Liver (tissue), 9 donors: Measurements from ENCODE around the gene SLC5A1. TPM values are rescaled to one million over a fixed set of nuclear protein-coding genes. Genes with fewer than 3 reads are reported as not detected.

Experiments used
- DNase-seq: peaks from one replicate; pipeline ENCODE4 v3.0.0-alpha.2; 2017; ENCODE audit warnings: low spot score
- H3K27ac ChIP-seq, 2 donors: one replicate each; pipeline ENCODE4 v1.7.0; 2013; ENCODE audit warnings: inconsistent platforms in 2 of 2, low read length in 2 of 2, control low read depth in 1 of 2, low read depth in 1 of 2, mild to moderate bottlenecking in 1 of 2
- H3K27me3 ChIP-seq, 4 donors: one replicate each; pipeline versions ENCODE4 v1.6.1 to v1.7.0; 2013; ENCODE audit warnings: low read length in 3 of 4, inconsistent platforms in 1 of 4, mild to moderate bottlenecking in 1 of 4, moderate library complexity in 1 of 4; ENCODE audit not compliant: control insufficient read depth in 4 of 4, insufficient read depth in 4 of 4
- H3K36me3 ChIP-seq, 4 donors: one replicate each; pipeline versions ENCODE4 v1.6.1 to v1.7.0; 2013; ENCODE audit warnings: low read length in 3 of 4, mild to moderate bottlenecking in 3 of 4, low read depth in 1 of 4, moderate library complexity in 1 of 4; ENCODE audit not compliant: control insufficient read depth in 4 of 4, insufficient read depth in 3 of 4
- H3K4me1 ChIP-seq, 4 donors: one replicate each; pipeline versions ENCODE4 v1.6.1 to v1.7.0; 2013; ENCODE audit warnings: low read length in 3 of 4, mild to moderate bottlenecking in 3 of 4, moderate library complexity in 1 of 4; ENCODE audit not compliant: control insufficient read depth in 4 of 4, insufficient read depth in 4 of 4
- H3K4me3 ChIP-seq, 3 donors: one replicate each; pipeline versions ENCODE4 v1.6.1 to v1.7.0; 2013; ENCODE audit warnings: low read length in 3 of 3, control low read depth in 1 of 3, low read depth in 1 of 3, mild to moderate bottlenecking in 1 of 3
- H3K9ac ChIP-seq, 2 donors: one replicate each; pipeline ENCODE4 v1.7.0; 2013; ENCODE audit warnings: low read length in 2 of 2, mild to moderate bottlenecking in 2 of 2, moderate library complexity in 2 of 2, control low read depth in 1 of 2, low read depth in 1 of 2
- H3K9me3 ChIP-seq, 4 donors: one replicate each; pipeline versions ENCODE4 v1.6.1 to v1.7.0; 2013; ENCODE audit warnings: low read length in 3 of 4; ENCODE audit not compliant: control insufficient read depth in 4 of 4
- EGR1 ChIP-seq, 2 donors: IDR thresholded peaks; 2 replicates each; pipeline ENCODE4 v1.6.1; 2016 to 2018; ENCODE audit warnings: antibody characterized with exemption in 2 of 2, low read depth in 2 of 2
- FOXA1 ChIP-seq: IDR thresholded peaks from 2 replicates; pipeline ENCODE4 v1.6.1; 2016; ENCODE audit warnings: antibody characterized with exemption
- FOXA2 ChIP-seq: IDR thresholded peaks from 2 replicates; pipeline ENCODE4 v1.6.1; 2016; ENCODE audit warnings: antibody characterized with exemption
- GABPA ChIP-seq, 2 donors: IDR thresholded peaks in 1 of 2; conservative IDR thresholded peaks in 1 of 2; 2 replicates each; pipeline ENCODE4 v1.6.1; 2016; ENCODE audit warnings: antibody characterized with exemption in 2 of 2, mild to moderate bottlenecking in 1 of 2, moderate library complexity in 1 of 2
- HNF4A ChIP-seq, 2 donors: conservative IDR thresholded peaks; 2 replicates each; pipeline ENCODE4 v1.6.1; 2016; ENCODE audit warnings: antibody characterized with exemption in 2 of 2, mild to moderate bottlenecking in 2 of 2
- HNF4G ChIP-seq: IDR thresholded peaks from 2 replicates; pipeline ENCODE4 v1.6.1; 2016; ENCODE audit warnings: antibody characterized with exemption
- JUND ChIP-seq, 2 donors: IDR thresholded peaks; 2 replicates each; pipeline ENCODE4 v1.6.1; 2016; ENCODE audit warnings: antibody characterized with exemption in 2 of 2
- NR2F2 ChIP-seq: IDR thresholded peaks from 2 replicates; pipeline ENCODE4 v1.6.1; 2016; ENCODE audit warnings: antibody characterized with exemption
- RAD21 ChIP-seq, 2 donors: IDR thresholded peaks; 2 replicates each; pipeline ENCODE4 v1.6.1; 2016; ENCODE audit warnings: antibody characterized with exemption in 2 of 2, mild to moderate bottlenecking in 2 of 2
- RXRA ChIP-seq, 2 donors: IDR thresholded peaks; 2 replicates each; pipeline ENCODE4 v1.6.1; 2017 to 2018; ENCODE audit warnings: antibody characterized with exemption in 2 of 2, mild to moderate bottlenecking in 1 of 2
- SP1 ChIP-seq: IDR thresholded peaks from 2 replicates; pipeline ENCODE4 v1.6.1; 2018; ENCODE audit warnings: antibody characterized with exemption, mild to moderate bottlenecking
- TAF1 ChIP-seq: conservative IDR thresholded peaks from 2 replicates; pipeline ENCODE4 v1.6.1; 2016; ENCODE audit warnings: antibody characterized with exemption, mild to moderate bottlenecking
- YY1 ChIP-seq: IDR thresholded peaks from 2 replicates; pipeline ENCODE4 v1.6.1; 2016; ENCODE audit warnings: antibody characterized with exemption, mild to moderate bottlenecking
- WGBS: extraction: QIAGEN DNeasy Blood & Tissue Kit; methylation state at CpG from one replicate; pipeline ENCODE4 v1.1.7; 2013; 5-methylcytosine and 5-hydroxymethylcytosine counted together
- polyA plus RNA-seq, 2 donors: library from polyadenylated mRNA; stranded (reverse) in 1 of 2; unstranded in 1 of 2; fragments of 200-250 nt in 1 of 2; fragments of >200 nt in 1 of 2; fragmentation: Nextera tagmentation in 1 of 2; extraction: Ambion mirVana in 1 of 2; gene quantifications; one replicate each; pipeline versions ENCODE4 v1.2.1 to v1.2.3, GENCODE V29; 2013 to 2015
- total RNA-seq, 2 donors: library from RNA; depleted of rRNA; stranded (reverse); fragments of >200 nt; gene quantifications; one replicate each; pipeline ENCODE4 v1.2.3, GENCODE V29; 2014
- TF ChIP-seq, protein P1 (sequence below): IDR thresholded peaks from 2 replicates; pipeline ENCODE4 v1.6.1; 2016; ENCODE audit warnings: antibody characterized with exemption
- TF ChIP-seq, protein P2 (sequence below): IDR thresholded peaks from 2 replicates; pipeline ENCODE4 v1.6.1; 2016; ENCODE audit warnings: antibody characterized with exemption
- TF ChIP-seq, protein P3 (sequence below): IDR thresholded peaks from 2 replicates; pipeline ENCODE4 v1.6.1; 2016; ENCODE audit warnings: antibody characterized with exemption
- TF ChIP-seq, protein P4 (sequence below): IDR thresholded peaks from 2 replicates; pipeline ENCODE4 v1.6.1; 2016; ENCODE audit warnings: antibody characterized with exemption, mild to moderate bottlenecking
- TF ChIP-seq, protein P5 (sequence below): fragments of 150-350 bp; IDR thresholded peaks from 2 replicates; pipeline ENCODE4 v1.5.1; 2017; ENCODE audit warnings: improper control_type of control experiment, low read depth, low read length; ENCODE audit not compliant: missing input control
- donor health status: healthy.
- donor health status: healthy.
- donor health status: healthy.
- donor health status: healthy.
- donor health status: healthy.

Gene SLC5A1
- total and polyA plus RNA-seq, 4 donors = under 0.01 to 6.4 (median 2.5) TPM

DNA sequence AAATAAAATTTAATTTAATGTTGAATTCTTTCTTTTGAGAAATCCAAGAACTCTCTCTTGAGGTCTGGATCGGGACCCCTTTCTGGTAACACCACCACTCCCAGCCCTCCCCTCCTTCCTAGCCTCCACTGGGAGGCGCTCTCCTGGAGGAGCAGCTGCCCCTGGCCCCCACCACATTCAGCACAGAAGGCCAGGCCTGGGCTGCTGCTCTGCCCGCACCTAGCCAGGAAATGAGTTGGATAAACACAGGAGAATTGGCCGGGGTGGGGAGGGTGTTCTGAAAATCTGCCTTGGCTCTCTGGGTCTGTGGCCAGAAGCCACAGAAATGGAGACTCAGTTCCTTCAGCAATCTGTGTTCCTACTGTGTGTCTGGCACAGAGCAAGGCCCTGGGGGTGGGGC, 84.8 kb downstream of the SLC5A1 start:
- 80% methylated on average over 4 of the region's 4 CpGs for WGBS
- Histone ChIP-seq H3K4me3 (no peak overlapping the region), H3K36me3 (no peaks in the 10 kb centered on the region), H3K27me3 (no peaks in the 10 kb centered on the region), H3K9me3 (no peaks in the 10 kb centered on the region), H3K27ac (no peak overlapping the region), H3K9ac (no peak overlapping the region), H3K4me1 (no peaks in the 10 kb centered on the region)
- TF ChIP-seq HNF4G = no peak
- no peak for TF ChIP-seq GABPA (IDR thresholded peaks at IDR 0.05 in 1 of 2, conservative IDR thresholded peaks at IDR 0.05 in 1 of 2)
- TF ChIP-seq EGR1 (IDR thresholded peaks at IDR 0.05; ENCODE audit: low read depth in 2 of 2) = no peak
- TF ChIP-seq TAF1 = no peak
- TF ChIP-seq RAD21 (IDR thresholded peaks at IDR 0.05) = no peak
- TF ChIP-seq NR2F2 = no peak
- TF ChIP-seq SP1 = no peak
- TF ChIP-seq FOXA1 = no peak
- TF ChIP-seq, protein P1, sequence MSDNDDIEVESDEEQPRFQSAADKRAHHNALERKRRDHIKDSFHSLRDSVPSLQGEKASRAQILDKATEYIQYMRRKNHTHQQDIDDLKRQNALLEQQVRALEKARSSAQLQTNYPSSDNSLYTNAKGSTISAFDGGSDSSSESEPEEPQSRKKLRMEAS = no peak
- TF ChIP-seq HNF4A (conservative IDR thresholded peaks at IDR 0.05) = no peak
- TF ChIP-seq, protein P2, sequence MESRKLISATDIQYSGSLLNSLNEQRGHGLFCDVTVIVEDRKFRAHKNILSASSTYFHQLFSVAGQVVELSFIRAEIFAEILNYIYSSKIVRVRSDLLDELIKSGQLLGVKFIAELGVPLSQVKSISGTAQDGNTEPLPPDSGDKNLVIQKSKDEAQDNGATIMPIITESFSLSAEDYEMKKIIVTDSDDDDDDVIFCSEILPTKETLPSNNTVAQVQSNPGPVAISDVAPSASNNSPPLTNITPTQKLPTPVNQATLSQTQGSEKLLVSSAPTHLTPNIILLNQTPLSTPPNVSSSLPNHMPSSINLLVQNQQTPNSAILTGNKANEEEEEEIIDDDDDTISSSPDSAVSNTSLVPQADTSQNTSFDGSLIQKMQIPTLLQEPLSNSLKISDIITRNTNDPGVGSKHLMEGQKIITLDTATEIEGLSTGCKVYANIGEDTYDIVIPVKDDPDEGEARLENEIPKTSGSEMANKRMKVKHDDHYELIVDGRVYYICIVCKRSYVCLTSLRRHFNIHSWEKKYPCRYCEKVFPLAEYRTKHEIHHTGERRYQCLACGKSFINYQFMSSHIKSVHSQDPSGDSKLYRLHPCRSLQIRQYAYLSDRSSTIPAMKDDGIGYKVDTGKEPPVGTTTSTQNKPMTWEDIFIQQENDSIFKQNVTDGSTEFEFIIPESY = no peak
- TF ChIP-seq YY1 = no peak
- TF ChIP-seq, protein P3, sequence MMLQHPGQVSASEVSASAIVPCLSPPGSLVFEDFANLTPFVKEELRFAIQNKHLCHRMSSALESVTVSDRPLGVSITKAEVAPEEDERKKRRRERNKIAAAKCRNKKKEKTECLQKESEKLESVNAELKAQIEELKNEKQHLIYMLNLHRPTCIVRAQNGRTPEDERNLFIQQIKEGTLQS = no peak
- DNase-seq = no peak

DNA sequence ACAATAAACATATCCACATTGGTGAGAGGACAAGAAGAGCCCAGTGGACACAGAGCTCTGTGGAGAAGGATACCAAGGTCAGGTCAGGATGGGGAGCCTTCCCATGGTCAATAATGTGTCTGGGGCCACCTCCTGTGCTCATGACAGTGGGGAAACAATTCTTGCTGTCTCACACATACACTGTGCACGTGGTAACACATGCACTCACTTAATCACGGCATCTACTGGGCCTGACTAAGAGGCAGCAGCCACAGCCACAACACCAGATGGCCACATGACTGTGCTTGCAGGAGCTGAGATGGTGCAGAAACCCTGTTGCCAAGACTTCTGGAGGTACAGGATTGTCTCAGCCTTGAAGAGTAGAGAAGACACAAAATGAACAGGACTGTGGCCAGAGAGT, 87.4 kb downstream of the SLC5A1 start:
- Histone ChIP-seq H3K36me3 (no peaks in the 10 kb centered on the region), H3K9me3 (no peaks in the 10 kb centered on the region), H3K27me3 (no peaks in the 10 kb centered on the region), H3K27ac (no peak overlapping the region), H3K4me3 (no peak overlapping the region), H3K9ac (no peak overlapping the region), H3K4me1 (no peaks in the 10 kb centered on the region)
- TF ChIP-seq RAD21 (IDR thresholded peaks at IDR 0.05) (no peak), SP1 (no peak), GABPA (IDR thresholded peaks at IDR 0.05 in 1 of 2, conservative IDR thresholded peaks at IDR 0.05 in 1 of 2) (no peak), FOXA2 (no peak), FOXA1 (no peak), HNF4G (no peak), YY1 (no peak), TAF1 (no peak), RXRA (IDR thresholded peaks at IDR 0.05) (no peak), EGR1 (IDR thresholded peaks at IDR 0.05; ENCODE audit: low read depth in 2 of 2) (no peak), NR2F2 (no peak), JUND (IDR thresholded peaks at IDR 0.05) (no peak), HNF4A (conservative IDR thresholded peaks at IDR 0.05) (no peak)
- TF ChIP-seq, protein P4, sequence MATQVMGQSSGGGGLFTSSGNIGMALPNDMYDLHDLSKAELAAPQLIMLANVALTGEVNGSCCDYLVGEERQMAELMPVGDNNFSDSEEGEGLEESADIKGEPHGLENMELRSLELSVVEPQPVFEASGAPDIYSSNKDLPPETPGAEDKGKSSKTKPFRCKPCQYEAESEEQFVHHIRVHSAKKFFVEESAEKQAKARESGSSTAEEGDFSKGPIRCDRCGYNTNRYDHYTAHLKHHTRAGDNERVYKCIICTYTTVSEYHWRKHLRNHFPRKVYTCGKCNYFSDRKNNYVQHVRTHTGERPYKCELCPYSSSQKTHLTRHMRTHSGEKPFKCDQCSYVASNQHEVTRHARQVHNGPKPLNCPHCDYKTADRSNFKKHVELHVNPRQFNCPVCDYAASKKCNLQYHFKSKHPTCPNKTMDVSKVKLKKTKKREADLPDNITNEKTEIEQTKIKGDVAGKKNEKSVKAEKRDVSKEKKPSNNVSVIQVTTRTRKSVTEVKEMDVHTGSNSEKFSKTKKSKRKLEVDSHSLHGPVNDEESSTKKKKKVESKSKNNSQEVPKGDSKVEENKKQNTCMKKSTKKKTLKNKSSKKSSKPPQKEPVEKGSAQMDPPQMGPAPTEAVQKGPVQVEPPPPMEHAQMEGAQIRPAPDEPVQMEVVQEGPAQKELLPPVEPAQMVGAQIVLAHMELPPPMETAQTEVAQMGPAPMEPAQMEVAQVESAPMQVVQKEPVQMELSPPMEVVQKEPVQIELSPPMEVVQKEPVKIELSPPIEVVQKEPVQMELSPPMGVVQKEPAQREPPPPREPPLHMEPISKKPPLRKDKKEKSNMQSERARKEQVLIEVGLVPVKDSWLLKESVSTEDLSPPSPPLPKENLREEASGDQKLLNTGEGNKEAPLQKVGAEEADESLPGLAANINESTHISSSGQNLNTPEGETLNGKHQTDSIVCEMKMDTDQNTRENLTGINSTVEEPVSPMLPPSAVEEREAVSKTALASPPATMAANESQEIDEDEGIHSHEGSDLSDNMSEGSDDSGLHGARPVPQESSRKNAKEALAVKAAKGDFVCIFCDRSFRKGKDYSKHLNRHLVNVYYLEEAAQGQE = no peak
- TF ChIP-seq, protein P5, sequence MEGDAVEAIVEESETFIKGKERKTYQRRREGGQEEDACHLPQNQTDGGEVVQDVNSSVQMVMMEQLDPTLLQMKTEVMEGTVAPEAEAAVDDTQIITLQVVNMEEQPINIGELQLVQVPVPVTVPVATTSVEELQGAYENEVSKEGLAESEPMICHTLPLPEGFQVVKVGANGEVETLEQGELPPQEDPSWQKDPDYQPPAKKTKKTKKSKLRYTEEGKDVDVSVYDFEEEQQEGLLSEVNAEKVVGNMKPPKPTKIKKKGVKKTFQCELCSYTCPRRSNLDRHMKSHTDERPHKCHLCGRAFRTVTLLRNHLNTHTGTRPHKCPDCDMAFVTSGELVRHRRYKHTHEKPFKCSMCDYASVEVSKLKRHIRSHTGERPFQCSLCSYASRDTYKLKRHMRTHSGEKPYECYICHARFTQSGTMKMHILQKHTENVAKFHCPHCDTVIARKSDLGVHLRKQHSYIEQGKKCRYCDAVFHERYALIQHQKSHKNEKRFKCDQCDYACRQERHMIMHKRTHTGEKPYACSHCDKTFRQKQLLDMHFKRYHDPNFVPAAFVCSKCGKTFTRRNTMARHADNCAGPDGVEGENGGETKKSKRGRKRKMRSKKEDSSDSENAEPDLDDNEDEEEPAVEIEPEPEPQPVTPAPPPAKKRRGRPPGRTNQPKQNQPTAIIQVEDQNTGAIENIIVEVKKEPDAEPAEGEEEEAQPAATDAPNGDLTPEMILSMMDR = no peak
- TF ChIP-seq, protein P2 = no peak
- TF ChIP-seq, protein P1 = no peak
- TF ChIP-seq, protein P3 = no peak
- no peak for DNase-seq
- WGBS = 76% methylated on average over 2 of the region's 2 CpGs
